ENCODE measurements around the gene ABO.
"Not testable (repeated sequence)": the region's sequence is repeated elsewhere in the genome, so short reads cannot be mapped to it uniquely, and the experiment has no call there.

The ABO gene

DNA sequence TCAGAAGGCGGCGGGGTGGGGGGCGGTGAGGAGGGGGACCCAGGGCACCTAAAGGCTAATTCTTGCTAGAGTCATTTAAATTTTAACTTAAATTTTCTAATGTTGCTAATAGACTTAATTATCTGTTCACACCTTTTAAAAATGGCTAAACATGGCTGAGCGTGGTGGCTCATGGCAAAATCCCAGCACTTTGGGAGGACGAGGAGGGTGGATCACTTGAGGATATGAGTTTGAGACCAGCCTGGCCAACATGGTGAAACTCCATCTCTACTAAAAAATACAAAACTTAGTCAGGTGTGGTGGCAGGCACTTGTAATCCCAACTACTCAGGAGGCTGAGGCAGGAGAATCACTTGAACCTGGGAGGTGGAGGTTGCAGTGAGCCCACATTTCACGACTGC, 23.8 kb downstream of the ABO start:
- H3K36me3 ChIP-seq (ENCODE audit: control insufficient read depth in 2 of 2, insufficient read depth in 1 of 2, low read length in 2 of 2); H3K4me1 ChIP-seq (ENCODE audit: control insufficient read depth, insufficient read depth, low read length); H3K4me3 ChIP-seq (ENCODE audit: low read depth, low read length); POLR2A ChIA-PET; H3K9me3 ChIP-seq (ENCODE audit: control insufficient read depth, insufficient read depth, low read depth, low read length); H3K27ac ChIP-seq (ENCODE audit: extremely low read depth, low read depth, low read length): not testable (repeated sequence)
- CTCF ChIA-PET, result interaction anchor here (0.6 to 1.9 kb wide), 4 partner anchors 12 to 107 kb away, joined by 3 to 6 read pairs (median 4); no protein-coding TSS in a partner anchor

DNA sequence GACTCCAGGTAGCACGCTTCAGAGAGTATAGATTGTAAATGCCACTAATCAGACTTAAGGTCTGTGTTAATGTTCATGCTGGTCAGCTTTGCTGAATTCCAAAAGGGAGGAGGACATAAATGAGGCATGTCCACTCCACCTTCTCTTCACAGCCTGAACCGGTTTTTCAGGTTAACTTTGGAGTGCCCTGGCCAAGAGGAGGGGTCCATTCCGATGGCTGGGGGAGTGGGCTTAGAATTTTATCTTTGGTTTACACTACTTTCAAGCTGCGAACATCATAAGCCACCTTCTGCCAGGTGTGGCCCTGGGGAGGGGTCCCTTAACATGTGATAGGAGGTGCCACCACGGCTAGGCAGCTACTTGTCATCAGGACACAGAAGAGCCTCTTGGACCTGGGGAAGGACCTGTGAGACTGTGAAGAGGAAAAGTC, 24.2 kb downstream of the ABO start:
- Histone ChIP-seq H3K36me3 (ENCODE audit: control insufficient read depth in 2 of 2, insufficient read depth in 1 of 2, low read length in 2 of 2) (no peaks in the 10 kb centered on the region), H3K9me3 (ENCODE audit: control insufficient read depth, insufficient read depth, low read depth, low read length) (no peaks in the 10 kb centered on the region), H3K4me1 (ENCODE audit: control insufficient read depth, insufficient read depth, low read length) (no peaks in the 10 kb centered on the region), H3K27ac (ENCODE audit: extremely low read depth, low read depth, low read length) (no peak overlapping the region), H3K4me3 (ENCODE audit: low read depth, low read length) (no peak overlapping the region)
- ChIA-PET CTCF (interaction anchor here (0.6 to 1.2 kb wide), 3 partner anchors 12 to 107 kb away, joined by 3 to 5 read pairs (median 4); no protein-coding TSS in a partner anchor), POLR2A (no interaction called here)
- no peak for TF ChIP-seq ZNF114 (tag by site-specific recombination; IDR thresholded peaks at IDR 0.05)
- TF ChIP-seq ZNF654 (tag by site-specific recombination; IDR thresholded peaks at IDR 0.05; ENCODE audit: low read depth), result no peak
- no peak for TF ChIP-seq ZNF394 (tag by site-specific recombination; IDR thresholded peaks at IDR 0.05; ENCODE audit: borderline replicate concordance)
- no peak for TF ChIP-seq ZSCAN30 (tag by site-specific recombination; IDR thresholded peaks at IDR 0.05)
- no peak for TF ChIP-seq MEIS1 (CRISPR knock-in tag; IDR thresholded peaks at IDR 0.05; ENCODE audit: borderline replicate concordance)
- TF ChIP-seq, protein P1, sequence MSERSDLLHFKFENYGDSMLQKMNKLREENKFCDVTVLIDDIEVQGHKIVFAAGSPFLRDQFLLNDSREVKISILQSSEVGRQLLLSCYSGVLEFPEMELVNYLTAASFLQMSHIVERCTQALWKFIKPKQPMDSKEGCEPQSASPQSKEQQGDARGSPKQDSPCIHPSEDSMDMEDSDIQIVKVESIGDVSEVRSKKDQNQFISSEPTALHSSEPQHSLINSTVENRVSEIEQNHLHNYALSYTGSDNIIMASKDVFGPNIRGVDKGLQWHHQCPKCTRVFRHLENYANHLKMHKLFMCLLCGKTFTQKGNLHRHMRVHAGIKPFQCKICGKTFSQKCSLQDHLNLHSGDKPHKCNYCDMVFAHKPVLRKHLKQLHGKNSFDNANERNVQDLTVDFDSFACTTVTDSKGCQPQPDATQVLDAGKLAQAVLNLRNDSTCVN (tag by site-specific recombination; optimal IDR thresholded peaks at IDR 0.05), result no peak
- no peak for TF ChIP-seq ZNF184 (tag by site-specific recombination; IDR thresholded peaks at IDR 0.05)
- TF ChIP-seq, protein P2, sequence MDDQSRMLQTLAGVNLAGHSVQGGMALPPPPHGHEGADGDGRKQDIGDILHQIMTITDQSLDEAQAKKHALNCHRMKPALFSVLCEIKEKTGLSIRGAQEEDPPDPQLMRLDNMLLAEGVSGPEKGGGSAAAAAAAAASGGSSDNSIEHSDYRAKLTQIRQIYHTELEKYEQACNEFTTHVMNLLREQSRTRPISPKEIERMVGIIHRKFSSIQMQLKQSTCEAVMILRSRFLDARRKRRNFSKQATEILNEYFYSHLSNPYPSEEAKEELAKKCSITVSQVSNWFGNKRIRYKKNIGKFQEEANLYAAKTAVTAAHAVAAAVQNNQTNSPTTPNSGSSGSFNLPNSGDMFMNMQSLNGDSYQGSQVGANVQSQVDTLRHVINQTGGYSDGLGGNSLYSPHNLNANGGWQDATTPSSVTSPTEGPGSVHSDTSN (CRISPR knock-in tag; IDR thresholded peaks at IDR 0.05), result no peak

DNA sequence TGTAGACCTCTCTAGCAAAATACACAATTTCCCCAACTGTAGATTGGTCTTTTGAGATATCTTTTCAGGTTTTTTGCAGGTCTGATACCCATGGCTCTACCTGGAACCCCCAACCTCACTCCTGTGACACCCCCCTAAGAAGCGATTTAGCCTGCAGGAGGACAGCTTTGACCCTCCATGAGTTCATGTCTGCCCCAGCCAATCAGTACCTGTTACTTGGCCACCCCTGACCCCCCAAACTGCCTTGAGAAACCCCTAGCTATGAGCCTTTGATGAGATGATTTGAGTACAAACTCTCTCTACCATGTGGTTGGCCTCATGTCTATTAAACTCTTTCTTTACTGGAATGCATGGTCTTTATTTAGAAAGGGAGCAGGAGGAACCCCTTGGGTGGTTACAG, 25.7 kb downstream of the ABO start:
- CTCF ChIA-PET, result interaction anchor here (1.4 to 3.1 kb wide), 2 partner anchors 10 to 61 kb away, joined by 3 to 21 read pairs; no protein-coding TSS in a partner anchor
- no peak overlapping the region for H3K27ac ChIP-seq (ENCODE audit: extremely low read depth, low read depth, low read length)
- H3K9me3 ChIP-seq (ENCODE audit: control insufficient read depth, insufficient read depth, low read depth, low read length), result no peaks in the 10 kb centered on the region
- no peaks in the 10 kb centered on the region for H3K4me1 ChIP-seq (ENCODE audit: control insufficient read depth, insufficient read depth, low read length)
- H3K36me3 ChIP-seq (ENCODE audit: control insufficient read depth in 2 of 2, insufficient read depth in 1 of 2, low read length in 2 of 2), result no peaks in the 10 kb centered on the region
- POLR2A ChIA-PET, result no interaction called here
- H3K4me3 ChIP-seq (ENCODE audit: low read depth, low read length), result no peak overlapping the region
- TF ChIP-seq ZBTB17 (tag by site-specific recombination; IDR thresholded peaks at IDR 0.05), result no peak
- no peak for TF ChIP-seq ZBTB21 (tag by site-specific recombination; IDR thresholded peaks at IDR 0.05)
- TF ChIP-seq, protein P3, sequence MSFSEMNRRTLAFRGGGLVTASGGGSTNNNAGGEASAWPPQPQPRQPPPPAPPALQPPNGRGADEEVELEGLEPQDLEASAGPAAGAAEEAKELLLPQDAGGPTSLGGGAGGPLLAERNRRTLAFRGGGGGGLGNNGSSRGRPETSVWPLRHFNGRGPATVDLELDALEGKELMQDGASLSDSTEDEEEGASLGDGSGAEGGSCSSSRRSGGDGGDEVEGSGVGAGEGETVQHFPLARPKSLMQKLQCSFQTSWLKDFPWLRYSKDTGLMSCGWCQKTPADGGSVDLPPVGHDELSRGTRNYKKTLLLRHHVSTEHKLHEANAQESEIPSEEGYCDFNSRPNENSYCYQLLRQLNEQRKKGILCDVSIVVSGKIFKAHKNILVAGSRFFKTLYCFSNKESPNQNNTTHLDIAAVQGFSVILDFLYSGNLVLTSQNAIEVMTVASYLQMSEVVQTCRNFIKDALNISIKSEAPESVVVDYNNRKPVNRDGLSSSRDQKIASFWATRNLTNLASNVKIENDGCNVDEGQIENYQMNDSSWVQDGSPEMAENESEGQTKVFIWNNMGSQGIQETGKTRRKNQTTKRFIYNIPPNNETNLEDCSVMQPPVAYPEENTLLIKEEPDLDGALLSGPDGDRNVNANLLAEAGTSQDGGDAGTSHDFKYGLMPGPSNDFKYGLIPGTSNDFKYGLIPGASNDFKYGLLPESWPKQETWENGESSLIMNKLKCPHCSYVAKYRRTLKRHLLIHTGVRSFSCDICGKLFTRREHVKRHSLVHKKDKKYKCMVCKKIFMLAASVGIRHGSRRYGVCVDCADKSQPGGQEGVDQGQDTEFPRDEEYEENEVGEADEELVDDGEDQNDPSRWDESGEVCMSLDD (tag by site-specific recombination; IDR thresholded peaks at IDR 0.05), result no peak
- no peak for TF ChIP-seq ZNF624 (tag by site-specific recombination; IDR thresholded peaks at IDR 0.05)
- no peak for TF ChIP-seq ZNF214 (tag by site-specific recombination; IDR thresholded peaks at IDR 0.05; ENCODE audit: borderline replicate concordance)
- TF ChIP-seq ZNF510 (tag by site-specific recombination; IDR thresholded peaks at IDR 0.05; ENCODE audit: insufficient replicate concordance), result no peak
- TF ChIP-seq ZNF785 (tag by site-specific recombination; IDR thresholded peaks at IDR 0.05), result no peak
- no peak for TF ChIP-seq KLF1 (tag by site-specific recombination; IDR thresholded peaks at IDR 0.05)
- TF ChIP-seq ZNF610 (tag by site-specific recombination; IDR thresholded peaks at IDR 0.05; ENCODE audit: borderline replicate concordance), result no peak
- no peak for TF ChIP-seq ZNF530 (tag by site-specific recombination; IDR thresholded peaks at IDR 0.05; ENCODE audit: low read depth)
- no peak for TF ChIP-seq OSR2 (tag by site-specific recombination; IDR thresholded peaks at IDR 0.05)
- TF ChIP-seq ZNF292 (tag by site-specific recombination; IDR thresholded peaks at IDR 0.05; ENCODE audit: borderline replicate concordance, low read depth), result no peak
- no peak for TF ChIP-seq KLF10 (tag by site-specific recombination; IDR thresholded peaks at IDR 0.05)
- TF ChIP-seq ZNF169 (tag by site-specific recombination; IDR thresholded peaks at IDR 0.05), result no peak
- TF ChIP-seq ZNF701 (tag by site-specific recombination; IDR thresholded peaks at IDR 0.05), result no peak
- no peak for TF ChIP-seq ZNF394 (tag by site-specific recombination; IDR thresholded peaks at IDR 0.05; ENCODE audit: borderline replicate concordance)
